ENCODE data around the gene CEP41.

Gene CEP41

DNA sequence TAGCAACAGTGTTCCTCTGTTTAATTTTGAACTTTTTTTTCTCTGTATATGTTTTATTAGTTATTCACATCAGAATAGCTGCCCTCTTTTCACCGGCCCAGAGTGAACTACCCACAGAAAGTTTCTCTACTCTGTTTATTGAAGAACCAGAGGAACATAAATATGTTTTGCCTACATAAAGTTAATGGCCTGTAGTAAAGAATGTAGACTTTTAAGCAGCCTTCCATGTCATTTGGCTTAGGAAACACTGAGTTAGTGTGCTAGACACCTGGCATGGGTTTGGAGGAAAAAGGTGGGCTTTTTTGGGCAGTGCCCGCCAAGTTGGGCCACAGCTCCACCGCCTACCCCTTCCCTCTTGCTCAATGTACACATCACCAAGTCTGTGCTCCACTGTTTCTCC lies 42.2 kb upstream of the CEP41 start:
- H3K4me3 ChIP-seq (ENCODE audit: low read length in 2 of 2) = no peak overlapping the region
- H2AFZ ChIP-seq (ENCODE audit: low read length) = no peak overlapping the region
- no peak overlapping the region for H3K27ac ChIP-seq (replicated peaks; ENCODE audit: low read length)
- H3K79me1 ChIP-seq (ENCODE audit: low read depth, low read length) = peaks cover 6% of the 10 kb centered on the region
- H2BK12ac ChIP-seq (ENCODE audit: low read length) = no peak overlapping the region
- no peak overlapping the region for H3K4ac ChIP-seq (ENCODE audit: low read length)
- no peaks in the 10 kb centered on the region for H3K27me3 ChIP-seq (ENCODE audit: control insufficient read depth in 3 of 3, insufficient read depth in 3 of 3, low read depth in 1 of 3, low read length in 3 of 3)
- no peak overlapping the region for H3K23ac ChIP-seq (ENCODE audit: low read depth, low read length, poor library complexity)
- no peak overlapping the region for H4K8ac ChIP-seq (ENCODE audit: low read depth, low read length)
- H2BK5ac ChIP-seq (ENCODE audit: low read length) = no peak overlapping the region
- H3K9ac ChIP-seq (ENCODE audit: low read depth, low read length, poor library complexity) = no peak overlapping the region
- H3K4me1 ChIP-seq (ENCODE audit: control insufficient read depth in 2 of 2, insufficient read depth in 1 of 2, low read depth in 1 of 2, low read length in 2 of 2) = peaks cover 0 to 4% of the 10 kb centered on the region in 2 donors
- no peak for DNase-seq (ENCODE audit: low spot score)
- H2AK5ac ChIP-seq (ENCODE audit: low read depth, low read length) = no peak overlapping the region
- no peak overlapping the region for H2BK120ac ChIP-seq (ENCODE audit: low read depth, low read length)
- H3K4me2 ChIP-seq (ENCODE audit: insufficient read depth, low read length, poor library complexity, severe bottlenecking) = no peak overlapping the region
- H3K36me3 ChIP-seq (replicated peaks in 1 of 2; ENCODE audit: control insufficient read depth in 2 of 2, insufficient read depth in 2 of 2, low read length in 2 of 2) = no peaks in the 10 kb centered on the region
- no peak overlapping the region for H3K18ac ChIP-seq (ENCODE audit: low read length)
- H3K14ac ChIP-seq (ENCODE audit: low read length) = no peak overlapping the region
- no CpG with 5 or more reads among the region's 3 CpGs for WGBS, 2 donors (ENCODE audit: extremely low coverage in 2 of 2, insufficient read length in 2 of 2, insufficient replicate concordance in 1 of 2)
- H2BK15ac ChIP-seq (ENCODE audit: low read length) = no peak overlapping the region
- peaks cover 0 to 3% of the 10 kb centered on the region in 2 donors for H3K9me3 ChIP-seq (replicated peaks in 1 of 2; ENCODE audit: control insufficient read depth in 2 of 2, insufficient read depth in 1 of 2, low read depth in 1 of 2, low read length in 2 of 2)
- H4K91ac ChIP-seq (ENCODE audit: low read depth, low read length, poor library complexity) = no peak overlapping the region

DNA sequence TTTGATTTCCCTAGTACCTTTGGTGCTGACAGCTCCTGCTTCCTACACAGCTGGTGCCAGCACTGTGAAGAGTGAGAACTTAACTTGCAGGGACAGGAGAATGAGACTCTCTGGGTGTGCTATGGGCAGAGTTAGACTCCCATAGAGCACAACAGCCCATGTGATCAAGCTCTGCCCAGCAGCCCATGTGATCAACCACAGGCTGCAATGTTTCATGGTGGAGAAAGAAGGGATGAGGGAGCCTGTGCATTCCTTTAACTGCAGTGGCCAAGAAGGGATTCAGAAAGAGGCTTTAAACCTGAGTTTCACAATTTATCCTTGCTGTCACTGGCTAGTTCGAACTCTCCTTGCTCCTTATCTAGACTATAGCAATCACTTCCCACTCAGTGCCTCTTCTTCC lies 41.1 kb upstream of the CEP41 start:
- Histone ChIP-seq H3K79me1 (ENCODE audit: low read depth, low read length) (peaks cover 6% of the 10 kb centered on the region), H4K8ac (ENCODE audit: low read depth, low read length) (no peak overlapping the region), H3K4me3 (ENCODE audit: low read length in 2 of 2) (no peak overlapping the region), H3K18ac (ENCODE audit: low read length) (no peak overlapping the region), H3K23ac (ENCODE audit: low read depth, low read length, poor library complexity) (no peak overlapping the region), H2BK5ac (ENCODE audit: low read length) (no peak overlapping the region), H3K9ac (ENCODE audit: low read depth, low read length, poor library complexity) (no peak overlapping the region), H3K36me3 (replicated peaks in 1 of 2; ENCODE audit: control insufficient read depth in 2 of 2, insufficient read depth in 2 of 2, low read length in 2 of 2) (no peaks in the 10 kb centered on the region), H4K91ac (ENCODE audit: low read depth, low read length, poor library complexity) (no peak overlapping the region), H3K4ac (ENCODE audit: low read length) (no peak overlapping the region), H3K27ac (replicated peaks; ENCODE audit: low read length) (no peak overlapping the region), H3K4me1 (ENCODE audit: control insufficient read depth in 2 of 2, insufficient read depth in 1 of 2, low read depth in 1 of 2, low read length in 2 of 2) (peaks cover 0 to 4% of the 10 kb centered on the region in 2 donors), H3K27me3 (ENCODE audit: control insufficient read depth in 3 of 3, insufficient read depth in 3 of 3, low read depth in 1 of 3, low read length in 3 of 3) (no peaks in the 10 kb centered on the region), H2AFZ (ENCODE audit: low read length) (peak overlapping the region; percentile 79), H3K14ac (ENCODE audit: low read length) (no peak overlapping the region), H3K9me3 (replicated peaks in 1 of 2; ENCODE audit: control insufficient read depth in 2 of 2, insufficient read depth in 1 of 2, low read depth in 1 of 2, low read length in 2 of 2) (peaks cover 4 to 8% of the 10 kb centered on the region in 2 donors), H3K4me2 (ENCODE audit: insufficient read depth, low read length, poor library complexity, severe bottlenecking) (no peak overlapping the region), H2AK5ac (ENCODE audit: low read depth, low read length) (no peak overlapping the region), H2BK12ac (ENCODE audit: low read length) (no peak overlapping the region), H2BK15ac (ENCODE audit: low read length) (no peak overlapping the region), H2BK120ac (ENCODE audit: low read depth, low read length) (no peak overlapping the region)
- no peak for DNase-seq (ENCODE audit: low spot score)
- WGBS, 2 donors (ENCODE audit: extremely low coverage in 2 of 2, insufficient read length in 2 of 2, insufficient replicate concordance in 1 of 2) = no CpG with 5 or more reads among the region's 1 CpG

GRCh38 chr7:130479716-130480400 lies 39.0 kb upstream of the CEP41 start:
- H3K36me3 ChIP-seq (replicated peaks in 1 of 2; ENCODE audit: control insufficient read depth in 2 of 2, insufficient read depth in 2 of 2, low read length in 2 of 2) = no peaks in the 10 kb centered on the region
- H3K14ac ChIP-seq (ENCODE audit: low read length) = no peak overlapping the region
- H3K18ac ChIP-seq (ENCODE audit: low read length) = no peak overlapping the region
- no peak overlapping the region for H3K4ac ChIP-seq (ENCODE audit: low read length)
- DNase-seq (ENCODE audit: low spot score) = no peak
- no peak overlapping the region for H3K4me3 ChIP-seq (ENCODE audit: low read length in 2 of 2)
- H3K4me2 ChIP-seq (ENCODE audit: insufficient read depth, low read length, poor library complexity, severe bottlenecking) = no peak overlapping the region
- H2BK5ac ChIP-seq (ENCODE audit: low read length) = no peak overlapping the region
- no peak overlapping the region for H3K23ac ChIP-seq (ENCODE audit: low read depth, low read length, poor library complexity)
- H4K8ac ChIP-seq (ENCODE audit: low read depth, low read length) = no peak overlapping the region
- no peak overlapping the region for H2AK5ac ChIP-seq (ENCODE audit: low read depth, low read length)
- no peak overlapping the region for H2AFZ ChIP-seq (ENCODE audit: low read length)
- no peak overlapping the region for H2BK120ac ChIP-seq (ENCODE audit: low read depth, low read length)
- no CpG with 5 or more reads among the region's 1 CpG for WGBS, 2 donors (ENCODE audit: extremely low coverage in 2 of 2, insufficient read length in 2 of 2, insufficient replicate concordance in 1 of 2)
- peaks cover 4 to 8% of the 10 kb centered on the region in 2 donors for H3K9me3 ChIP-seq (replicated peaks in 1 of 2; ENCODE audit: control insufficient read depth in 2 of 2, insufficient read depth in 1 of 2, low read depth in 1 of 2, low read length in 2 of 2)
- H3K27ac ChIP-seq (replicated peaks; ENCODE audit: low read length) = no peak overlapping the region
- no peak overlapping the region for H3K9ac ChIP-seq (ENCODE audit: low read depth, low read length, poor library complexity)
- H3K27me3 ChIP-seq (ENCODE audit: control insufficient read depth in 3 of 3, insufficient read depth in 3 of 3, low read depth in 1 of 3, low read length in 3 of 3) = no peaks in the 10 kb centered on the region
- peaks cover 8 to 19% of the 10 kb centered on the region in 2 donors for H3K4me1 ChIP-seq (ENCODE audit: control insufficient read depth in 2 of 2, insufficient read depth in 1 of 2, low read depth in 1 of 2, low read length in 2 of 2)
- H2BK12ac ChIP-seq (ENCODE audit: low read length) = no peak overlapping the region
- no peak overlapping the region for H4K91ac ChIP-seq (ENCODE audit: low read depth, low read length, poor library complexity)
- H3K79me1 ChIP-seq (ENCODE audit: low read depth, low read length) = no peaks in the 10 kb centered on the region
- H2BK15ac ChIP-seq (ENCODE audit: low read length) = no peak overlapping the region

DNA sequence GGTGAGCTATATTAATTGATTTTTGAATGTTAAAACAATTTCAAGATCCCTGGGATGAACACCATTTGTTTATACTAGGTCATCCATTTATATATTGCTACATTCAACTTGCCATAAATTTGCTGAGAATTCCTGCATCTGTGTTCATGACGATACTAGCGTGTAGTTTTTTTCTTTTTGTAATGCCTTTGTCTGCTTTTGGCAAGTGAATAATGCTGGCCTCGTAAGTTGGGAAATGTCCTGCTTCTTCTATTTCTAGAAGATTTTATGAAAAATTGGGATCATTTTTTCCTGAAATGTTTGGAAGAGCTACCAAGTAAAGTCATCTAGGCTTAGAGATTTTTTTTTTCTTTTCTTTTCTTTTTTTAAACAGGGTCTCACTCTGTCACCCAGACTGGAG lies 38.2 kb upstream of the CEP41 start:
- Histone ChIP-seq H2BK120ac (ENCODE audit: low read depth, low read length) (no peak overlapping the region), H3K14ac (ENCODE audit: low read length) (no peak overlapping the region), H2BK12ac (ENCODE audit: low read length) (no peak overlapping the region), H3K9ac (ENCODE audit: low read depth, low read length, poor library complexity) (no peak overlapping the region), H3K4me1 (ENCODE audit: control insufficient read depth in 2 of 2, insufficient read depth in 1 of 2, low read depth in 1 of 2, low read length in 2 of 2) (peaks cover 8 to 19% of the 10 kb centered on the region in 2 donors), H3K27ac (replicated peaks; ENCODE audit: low read length) (no peak overlapping the region), H3K4me2 (ENCODE audit: insufficient read depth, low read length, poor library complexity, severe bottlenecking) (no peak overlapping the region), H3K36me3 (replicated peaks in 1 of 2; ENCODE audit: control insufficient read depth in 2 of 2, insufficient read depth in 2 of 2, low read length in 2 of 2) (no peaks in the 10 kb centered on the region), H4K8ac (ENCODE audit: low read depth, low read length) (no peak overlapping the region), H2AFZ (ENCODE audit: low read length) (no peak overlapping the region), H3K9me3 (replicated peaks in 1 of 2; ENCODE audit: control insufficient read depth in 2 of 2, insufficient read depth in 1 of 2, low read depth in 1 of 2, low read length in 2 of 2) (peaks cover 4 to 8% of the 10 kb centered on the region in 2 donors), H3K79me1 (ENCODE audit: low read depth, low read length) (no peaks in the 10 kb centered on the region), H3K4ac (ENCODE audit: low read length) (no peak overlapping the region), H4K91ac (ENCODE audit: low read depth, low read length, poor library complexity) (no peak overlapping the region), H2BK15ac (ENCODE audit: low read length) (no peak overlapping the region), H2AK5ac (ENCODE audit: low read depth, low read length) (no peak overlapping the region), H2BK5ac (ENCODE audit: low read length) (no peak overlapping the region), H3K23ac (ENCODE audit: low read depth, low read length, poor library complexity) (no peak overlapping the region), H3K18ac (ENCODE audit: low read length) (no peak overlapping the region), H3K27me3 (ENCODE audit: control insufficient read depth in 3 of 3, insufficient read depth in 3 of 3, low read depth in 1 of 3, low read length in 3 of 3) (no peaks in the 10 kb centered on the region), H3K4me3 (ENCODE audit: low read length in 2 of 2) (no peak overlapping the region)
- no peak for DNase-seq (ENCODE audit: low spot score)
- WGBS, 2 donors (ENCODE audit: extremely low coverage in 2 of 2, insufficient read length in 2 of 2, insufficient replicate concordance in 1 of 2) = no CpG with 5 or more reads among the region's 3 CpGs
